NCI-H2227 (cell line): ENCODE data around the gene CCKAR.

ENCODE experiments used
- DNase-seq: peaks from one replicate; lab custom pipeline; 2025; ENCODE audit not compliant: unreplicated experiment; lab: John Stamatoyannopoulos, UW

The CCKAR gene

GRCh38 chr4:26459756-26460530, 30.3 kb downstream of the CCKAR start:
- DNase-seq = no peak

- peak; percentile 29 for DNase-seq
Measured at GRCh38 chr4:26459054-26459755, 31.1 kb downstream of the CCKAR start.

GRCh38 chr4:26458157-26458561, 32.1 kb downstream of the CCKAR start:
- DNase-seq = no peak

- DNase-seq = no peak
Measured at GRCh38 chr4:26457412-26457811, 32.9 kb downstream of the CCKAR start.

- DNase-seq = no peak
Measured at GRCh38 chr4:26455571-26455970, 34.7 kb downstream of the CCKAR start.

GRCh38 chr4:26454961-26455360, 35.3 kb downstream of the CCKAR start:
- no peak for DNase-seq

- no peak for DNase-seq
Measured at GRCh38 chr4:26452565-26453531, 37.4 kb downstream of the CCKAR start.

- DNase-seq = no peak
Measured at GRCh38 chr4:26451597-26451996, 38.7 kb downstream of the CCKAR start.

- DNase-seq = no peak
Measured at GRCh38 chr4:26450418-26450817, 39.9 kb downstream of the CCKAR start.

GRCh38 chr4:26447378-26447777, 42.9 kb downstream of the CCKAR start:
- DNase-seq = no peak

- DNase-seq = no peak
Measured at GRCh38 chr4:26441771-26442170, 48.5 kb downstream of the CCKAR start.

GRCh38 chr4:26441102-26441501, 49.2 kb downstream of the CCKAR start:
- DNase-seq = no peak

- DNase-seq = no peak
Measured at GRCh38 chr4:26434030-26434639, 56.1 kb downstream of the CCKAR start.

GRCh38 chr4:26433556-26433955, 56.7 kb downstream of the CCKAR start:
- DNase-seq = no peak

GRCh38 chr4:26432419-26432818, 57.9 kb downstream of the CCKAR start:
- no peak for DNase-seq

GRCh38 chr4:26431461-26432180, 58.7 kb downstream of the CCKAR start:
- DNase-seq = no peak
